SK-N-SH treated with all-trans-retinoic acid at 6 μM for 48 hours (cell line): ENCODE data around the gene INPP4B.

Experiments used
- ATAC-seq: fragments of 200-7000 bp; cut with Tn5 transposase; 3 replicates; pipeline ENCODE4 v1.9.1; 2020; ENCODE audit warnings: mild to moderate bottlenecking, moderate library complexity
- BACH2 ChIP-seq: fragments of 250-450 bp; sonication (Bioruptor Pico); IDR thresholded peaks from 2 replicates; pipeline ENCODE4 v1.9.0; 2021; ENCODE audit warnings: mild to moderate bottlenecking, borderline replicate concordance
- CSDC2 ChIP-seq: fragments of 250-450 bp; sonication (Bioruptor Pico); IDR thresholded peaks from 2 replicates; pipeline ENCODE4 v1.5.0; 2020; ENCODE audit warnings: mild to moderate bottlenecking, moderate library complexity
- CSRNP3 ChIP-seq: fragments of 250-450 bp; sonication (Bioruptor Pico); IDR thresholded peaks from 2 replicates; pipeline ENCODE4 v1.5.1; 2021; ENCODE audit warnings: mild to moderate bottlenecking, moderate library complexity
- ESRRG ChIP-seq: fragments of 250-450 bp; sonication (Bioruptor Pico); IDR thresholded peaks from 2 replicates; pipeline ENCODE4 v1.6.1; 2021; ENCODE audit warnings: mild to moderate bottlenecking
- GLIS3 ChIP-seq: fragments of 250-450 bp; sonication (Bioruptor Pico); IDR thresholded peaks from 2 replicates; pipeline ENCODE4 v1.5.0; 2020; ENCODE audit warnings: mild to moderate bottlenecking, moderate library complexity
- ISL1 ChIP-seq: fragments of 250-450 bp; sonication (Bioruptor Pico); IDR thresholded peaks from 2 replicates; pipeline ENCODE4 v2.1.2; 2022; ENCODE audit warnings: mild to moderate bottlenecking, moderate library complexity
- PATZ1 ChIP-seq: fragments of 250-450 bp; sonication (Bioruptor Pico); IDR thresholded peaks from 2 replicates; pipeline ENCODE4 v1.8.0; 2020; ENCODE audit warnings: mild to moderate bottlenecking, moderate library complexity, borderline replicate concordance
- POU6F1 ChIP-seq: fragments of 250-450 bp; sonication (Bioruptor Pico); IDR thresholded peaks from 2 replicates; pipeline ENCODE4 v1.8.0; 2021; ENCODE audit warnings: low read depth, mild to moderate bottlenecking, moderate library complexity, borderline replicate concordance
- PPARA ChIP-seq: fragments of 250-450 bp; sonication (Bioruptor Pico); IDR thresholded peaks from 2 replicates; pipeline ENCODE4 v1.5.0; 2020; ENCODE audit warnings: mild to moderate bottlenecking, borderline replicate concordance
- RARB ChIP-seq: fragments of 250-450 bp; sonication (Bioruptor Pico); IDR thresholded peaks from 2 replicates; pipeline ENCODE4 v1.8.0; 2021; ENCODE audit warnings: mild to moderate bottlenecking, moderate library complexity
- SNAI2 ChIP-seq: fragments of 250-450 bp; sonication (Bioruptor Pico); IDR thresholded peaks from 2 replicates; pipeline ENCODE4 v1.5.0; 2020; ENCODE audit warnings: mild to moderate bottlenecking, moderate library complexity
- TCF4 ChIP-seq: fragments of 250-450 bp; sonication (Bioruptor Pico); IDR thresholded peaks from 2 replicates; pipeline ENCODE4 v1.8.0; 2021; ENCODE audit warnings: mild to moderate bottlenecking, moderate library complexity, borderline replicate concordance
- TOX ChIP-seq: fragments of 250-450 bp; sonication (Bioruptor Pico); IDR thresholded peaks from 2 replicates; pipeline ENCODE4 v1.8.0; 2021; ENCODE audit warnings: mild to moderate bottlenecking, moderate library complexity, borderline replicate concordance
- TSHZ2 ChIP-seq: fragments of 250-450 bp; sonication (Bioruptor Pico); IDR thresholded peaks from 2 replicates; pipeline ENCODE4 v1.5.0; 2020; ENCODE audit warnings: mild to moderate bottlenecking, moderate library complexity
- ZC3H10 ChIP-seq: fragments of 250-450 bp; sonication (Bioruptor Pico); IDR thresholded peaks from 2 replicates; pipeline ENCODE4 v1.5.1; 2021; ENCODE audit warnings: mild to moderate bottlenecking, moderate library complexity
- ZFP3 ChIP-seq: fragments of 250-450 bp; sonication (Bioruptor Pico); IDR thresholded peaks from 2 replicates; pipeline ENCODE4 v1.5.0; 2020; ENCODE audit warnings: mild to moderate bottlenecking, moderate library complexity
- ZFP30 ChIP-seq: fragments of 450-650 bp; formaldehyde crosslinking; IDR thresholded peaks from 2 replicates; pipeline ENCODE4 v1.5.0; 2022; ENCODE audit warnings: mild to moderate bottlenecking, moderate library complexity
- ZNF565 ChIP-seq: fragments of 450-650 bp; formaldehyde crosslinking; conservative IDR thresholded peaks from 2 replicates; pipeline ENCODE4 v1.5.0; 2020; ENCODE audit warnings: low read depth, mild to moderate bottlenecking, moderate library complexity
- ZNF70 ChIP-seq: fragments of 450-650 bp; formaldehyde crosslinking; IDR thresholded peaks from 2 replicates; pipeline ENCODE4 v1.5.0; 2020; ENCODE audit warnings: mild to moderate bottlenecking, moderate library complexity
- ZNF8 ChIP-seq: fragments of 450-650 bp; formaldehyde crosslinking; IDR thresholded peaks from 2 replicates; pipeline ENCODE4 v1.5.0; 2020; ENCODE audit warnings: mild to moderate bottlenecking, moderate library complexity

The INPP4B gene

GRCh38 chr4:142129473-142129872 is 716.6 kb downstream of the INPP4B start:
- no peak for ATAC-seq
- TF ChIP-seq SNAI2 (CRISPR knock-in tag) (no peak), BACH2 (CRISPR knock-in tag) (no peak), ISL1 (CRISPR knock-in tag) (no peak), ZFP30 (CRISPR knock-in tag) (no peak), TSHZ2 (CRISPR knock-in tag) (no peak), ZNF70 (no peak), PATZ1 (CRISPR knock-in tag) (no peak), ZC3H10 (no peak), CSDC2 (CRISPR knock-in tag) (no peak), ZNF565 (CRISPR knock-in tag) (no peak), ESRRG (CRISPR knock-in tag) (no peak), GLIS3 (CRISPR knock-in tag) (no peak), ZFP3 (CRISPR knock-in tag) (no peak), TCF4 (CRISPR knock-in tag) (no peak)

- TF ChIP-seq GLIS3 (CRISPR knock-in tag) (no peak), BACH2 (CRISPR knock-in tag) (no peak), PATZ1 (CRISPR knock-in tag) (no peak), CSRNP3 (no peak), POU6F1 (no peak), TOX (CRISPR knock-in tag) (no peak), TCF4 (CRISPR knock-in tag) (no peak)
- no peak for ATAC-seq
Measured at GRCh38 chr4:142128529-142128928, 717.6 kb downstream of the INPP4B start.

GRCh38 chr4:142126890-142127497 is 719.1 kb downstream of the INPP4B start:
- TF ChIP-seq ZNF8 (CRISPR knock-in tag) = no peak
- no peak for TF ChIP-seq SNAI2 (CRISPR knock-in tag)
- TF ChIP-seq PPARA = no peak
- no peak for TF ChIP-seq RARB (CRISPR knock-in tag)
- TF ChIP-seq PATZ1 (CRISPR knock-in tag) = no peak
- no peak for TF ChIP-seq TCF4 (CRISPR knock-in tag)
- no peak for TF ChIP-seq BACH2 (CRISPR knock-in tag)
- no peak for TF ChIP-seq ZFP3 (CRISPR knock-in tag)
- TF ChIP-seq TOX (CRISPR knock-in tag) = no peak
- TF ChIP-seq TSHZ2 (CRISPR knock-in tag) = no peak
- ATAC-seq = peak; percentile 80
